Spleen (tissue), 11 donors: Measurements from ENCODE around the gene TMEM14B. TPM values are rescaled to one million over a fixed set of nuclear protein-coding genes. Genes with fewer than 3 reads are reported as not detected.

Experiments
- DNase-seq: peaks from one replicate; pipeline ENCODE4 v3.0.0-alpha.2; 2020
- H3K27ac ChIP-seq, 8 donors: fragments of 200-600 bp; sonication (generic) in 7 of 8; 1 replicate in 4 of 8; 2 replicates in 4 of 8; pipeline versions ENCODE4 v1.5.0 to v1.8.0; 2016 to 2021; ENCODE audit warnings: inconsistent platforms in 4 of 8, mild to moderate bottlenecking in 4 of 8, moderate library complexity in 1 of 8
- H3K27me3 ChIP-seq, 7 donors: fragments of 200-600 bp; sonication (generic) in 6 of 7; replicated peaks in 1 of 7; 1 replicate in 4 of 7; 2 replicates in 3 of 7; pipeline versions ENCODE4 v1.5.0 to v1.8.0; 2016 to 2021; ENCODE audit warnings: inconsistent platforms in 3 of 7, mild to moderate bottlenecking in 1 of 7
- H3K36me3 ChIP-seq, 6 donors: fragments of 200-600 bp; sonication (generic) in 5 of 6; 1 replicate in 4 of 6; 2 replicates in 2 of 6; pipeline versions ENCODE4 v1.5.0 to v1.8.0; 2016 to 2021; ENCODE audit warnings: inconsistent platforms in 2 of 6
- H3K4me1 ChIP-seq, 6 donors: fragments of 200-600 bp; sonication (generic) in 5 of 6; 1 replicate in 3 of 6; 2 replicates in 3 of 6; pipeline versions ENCODE4 v1.5.0 to v1.8.0; 2016 to 2021; ENCODE audit warnings: inconsistent platforms in 3 of 6
- H3K4me3 ChIP-seq, 8 donors: fragments of 200-600 bp; sonication (generic) in 7 of 8; 1 replicate in 4 of 8; 2 replicates in 4 of 8; pipeline versions ENCODE4 v1.5.0 to v1.8.0; 2016 to 2021; ENCODE audit warnings: inconsistent platforms in 4 of 8, mild to moderate bottlenecking in 4 of 8, moderate library complexity in 2 of 8
- H3K9me3 ChIP-seq, 8 donors: fragments of 200-600 bp; sonication (generic) in 7 of 8; 1 replicate in 4 of 8; 2 replicates in 4 of 8; pipeline versions ENCODE4 v1.5.0 to v1.8.0; 2016 to 2021; ENCODE audit warnings: inconsistent platforms in 4 of 8
- POLR2A ChIP-seq, 3 donors: fragments of 450-650 bp; IDR thresholded peaks; one replicate each; pipeline ENCODE4 v1.5.1; 2017; ENCODE audit warnings: antibody characterized with exemption in 3 of 3, mild to moderate bottlenecking in 1 of 3
- POLR2AphosphoS5 ChIP-seq, 3 donors: sonication (generic); formaldehyde crosslinking; IDR thresholded peaks; one replicate each; pipeline ENCODE4 v1.5.1; 2017; ENCODE audit warnings: antibody characterized with exemption in 3 of 3
- WGBS, 5 donors: extraction: QIAGEN DNeasy Blood & Tissue Kit in 3 of 5; methylation state at CpG; one replicate each; pipeline versions ENCODE4 v1.1.5 to v1.1.7; 2013 to 2018; 5-methylcytosine and 5-hydroxymethylcytosine counted together
- intact Hi-C: fragments of 100-400 bp; cut with DNase I; formaldehyde crosslinking; loops from one replicate; pipeline ENCODE4 v1.15.0; 2023; ENCODE audit warnings: low total_unique reads
- polyA plus RNA-seq, 3 donors: library from polyadenylated mRNA; stranded (reverse); fragments of 200-250 nt; gene quantifications; one replicate each; pipeline ENCODE4 v1.2.1, GENCODE V29; 2013
- total RNA-seq, 7 donors: library from RNA; depleted of rRNA in 3 of 7; stranded (reverse); fragments of >200 nt in 3 of 7; fragmentation: NEBNext Ultra II Directional in 4 of 7; extraction: Animal tissue kit (Norgen Biotek cat#: 25700) in 4 of 7; gene quantifications; one replicate each; pipeline versions ENCODE4 v1.1.0 to v1.2.1, GENCODE V29; 2016 to 2021
- TF ChIP-seq, protein P1 (sequence below), 11 experiments: fragments of 200-600 bp in 7 of 11; fragments of 450-650 bp in 4 of 11; sonication (generic) in 4 of 11; IDR thresholded peaks in 8 of 11; conservative IDR thresholded peaks in 3 of 11; 1 replicate in 7 of 11; 2 replicates in 4 of 11; pipeline versions ENCODE4 v1.4.0 to v1.8.0; 2016 to 2021; ENCODE audit warnings: antibody characterized with exemption in 11 of 11, inconsistent platforms in 4 of 11, mild to moderate bottlenecking in 1 of 11
- donor health status: healthy with polysubstance abuse.
- donor health status: DM: no; HTN: no; CAD: no; lungs with moderate emphysema.
- donor health status: DM: no; HTN: no; CAD: no.
- donor health status: Bipolar disorder and iron deficiency.
- donor health status: healthy.
- donor health status: DM: no; HTN: no; CAD: no.
- donor health status: DM: yes; HTN: yes; CAD: no.

Gene TMEM14B
- total and polyA plus RNA-seq, 10 donors = 49.7 to 83.5 (median 59.5) TPM

DNA sequence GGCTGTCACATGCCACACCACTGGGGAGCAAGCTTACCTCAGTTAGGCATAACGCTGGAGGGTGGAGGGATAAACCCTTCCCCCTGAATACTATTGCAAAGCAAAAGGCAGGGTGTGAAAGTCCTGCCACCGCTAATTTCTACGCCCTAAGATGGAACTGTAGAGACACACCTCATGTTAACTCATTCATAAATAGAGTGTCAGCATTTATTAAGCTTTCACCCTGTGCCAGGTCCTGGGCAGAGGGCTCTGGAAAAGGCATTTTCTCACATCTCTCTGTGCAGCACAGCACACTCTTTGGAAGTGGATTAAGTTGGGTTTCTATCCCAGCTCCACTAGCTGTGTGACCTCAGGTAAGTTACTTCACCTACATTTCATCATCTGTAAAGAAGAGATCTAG is 21.8 kb downstream of the TMEM14B start:
- H3K4me1 ChIP-seq = no peaks in the 10 kb centered on the region
- intact Hi-C loops = no loop called here
- H3K27ac ChIP-seq = no peak overlapping the region
- no peaks in the 10 kb centered on the region for H3K9me3 ChIP-seq
- no peak for DNase-seq
- no peak overlapping the region for H3K4me3 ChIP-seq
- WGBS, 5 donors = 86 to 95% (median 93%) methylated on average over 3 of the region's 3 CpGs
- peaks cover 0 to 49% (median 18%) of the 10 kb centered on the region in 6 donors for H3K36me3 ChIP-seq
- TF ChIP-seq, protein P1, sequence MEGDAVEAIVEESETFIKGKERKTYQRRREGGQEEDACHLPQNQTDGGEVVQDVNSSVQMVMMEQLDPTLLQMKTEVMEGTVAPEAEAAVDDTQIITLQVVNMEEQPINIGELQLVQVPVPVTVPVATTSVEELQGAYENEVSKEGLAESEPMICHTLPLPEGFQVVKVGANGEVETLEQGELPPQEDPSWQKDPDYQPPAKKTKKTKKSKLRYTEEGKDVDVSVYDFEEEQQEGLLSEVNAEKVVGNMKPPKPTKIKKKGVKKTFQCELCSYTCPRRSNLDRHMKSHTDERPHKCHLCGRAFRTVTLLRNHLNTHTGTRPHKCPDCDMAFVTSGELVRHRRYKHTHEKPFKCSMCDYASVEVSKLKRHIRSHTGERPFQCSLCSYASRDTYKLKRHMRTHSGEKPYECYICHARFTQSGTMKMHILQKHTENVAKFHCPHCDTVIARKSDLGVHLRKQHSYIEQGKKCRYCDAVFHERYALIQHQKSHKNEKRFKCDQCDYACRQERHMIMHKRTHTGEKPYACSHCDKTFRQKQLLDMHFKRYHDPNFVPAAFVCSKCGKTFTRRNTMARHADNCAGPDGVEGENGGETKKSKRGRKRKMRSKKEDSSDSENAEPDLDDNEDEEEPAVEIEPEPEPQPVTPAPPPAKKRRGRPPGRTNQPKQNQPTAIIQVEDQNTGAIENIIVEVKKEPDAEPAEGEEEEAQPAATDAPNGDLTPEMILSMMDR (IDR thresholded peaks at IDR 0.05 in 8 of 11, conservative IDR thresholded peaks at IDR 0.05 in 3 of 11) = no peak
- TF ChIP-seq POLR2A (IDR thresholded peaks at IDR 0.05) (no peak), POLR2AphosphoS5 (IDR thresholded peaks at IDR 0.05) (no peak)
- no peaks in the 10 kb centered on the region for H3K27me3 ChIP-seq

DNA sequence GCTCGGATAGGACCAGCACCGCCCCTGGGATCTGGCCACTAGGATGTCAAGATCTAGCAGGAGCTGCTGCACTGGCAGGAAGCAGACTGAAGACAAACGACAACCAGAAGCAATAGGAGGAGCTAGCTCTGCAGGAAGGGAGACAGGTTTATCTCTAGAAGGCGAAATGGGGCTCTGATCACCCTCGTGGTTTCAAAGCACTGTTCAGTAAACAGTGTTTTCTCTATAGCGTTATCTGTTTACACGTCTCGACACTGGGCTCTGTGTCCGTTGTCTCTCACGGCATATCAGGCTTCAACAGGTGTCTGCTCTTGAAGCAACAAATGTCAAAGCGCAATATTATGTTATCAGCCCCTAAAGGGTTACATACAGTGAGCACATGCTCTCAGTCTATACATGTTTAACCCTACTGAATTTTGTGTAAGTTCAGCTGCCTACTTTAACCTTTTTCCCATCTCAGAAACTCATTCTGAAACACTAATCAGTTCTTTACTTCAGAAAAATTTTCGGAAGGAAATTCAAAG is 23.8 kb downstream of the TMEM14B start:
- Histone ChIP-seq H3K27me3 (no peaks in the 10 kb centered on the region), H3K36me3 (peaks cover 0 to 63% (median 22%) of the 10 kb centered on the region in 6 donors), H3K9me3 (no peaks in the 10 kb centered on the region), H3K27ac (no peak overlapping the region), H3K4me3 (no peak overlapping the region), H3K4me1 (no peaks in the 10 kb centered on the region)
- TF ChIP-seq, protein P1 (IDR thresholded peaks at IDR 0.05 in 8 of 11, conservative IDR thresholded peaks at IDR 0.05 in 3 of 11) = no peak
- TF ChIP-seq POLR2AphosphoS5 (IDR thresholded peaks at IDR 0.05) = no peak
- TF ChIP-seq POLR2A (IDR thresholded peaks at IDR 0.05) = no peak
- no peak for DNase-seq
- intact Hi-C loops = no loop called here
- WGBS, 5 donors = 74 to 84% (median 81%) methylated on average over 12 of the region's 12 CpGs

DNA sequence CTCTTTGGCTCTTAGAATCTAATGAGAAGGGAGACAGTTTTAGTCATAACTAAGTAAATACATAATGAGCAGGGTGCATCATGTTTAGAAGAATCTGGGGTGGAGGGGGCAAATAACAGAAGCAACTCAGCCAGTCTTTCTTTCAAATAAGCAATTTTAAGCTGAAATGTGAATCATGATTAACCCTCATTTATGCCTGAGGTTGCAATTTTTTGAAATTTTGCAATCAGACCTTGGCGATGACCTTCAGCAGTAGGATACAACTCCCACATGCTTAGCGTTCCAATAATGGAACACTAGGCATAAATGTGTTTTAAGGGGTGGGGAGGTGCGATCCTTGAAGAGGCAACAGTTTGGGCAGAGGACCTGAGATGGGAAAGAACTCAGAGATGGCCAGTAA is 30.6 kb downstream of the TMEM14B start:
- H3K36me3 ChIP-seq = peaks cover 0 to 64% (median 6%) of the 10 kb centered on the region in 6 donors
- DNase-seq = no peak
- 96 to 98% (median 97%) methylated on average over 3 of the region's 3 CpGs for WGBS, 5 donors
- TF ChIP-seq POLR2AphosphoS5 (IDR thresholded peaks at IDR 0.05) = no peak
- no peak for TF ChIP-seq POLR2A (IDR thresholded peaks at IDR 0.05)
- TF ChIP-seq, protein P1 (IDR thresholded peaks at IDR 0.05 in 8 of 11, conservative IDR thresholded peaks at IDR 0.05 in 3 of 11) = no peak
- H3K4me1 ChIP-seq = no peaks in the 10 kb centered on the region
- no peak overlapping the region for H3K4me3 ChIP-seq
- H3K27ac ChIP-seq = no peak overlapping the region
- no peaks in the 10 kb centered on the region for H3K9me3 ChIP-seq
- H3K27me3 ChIP-seq = no peaks in the 10 kb centered on the region
- intact Hi-C loops = no loop called here

DNA sequence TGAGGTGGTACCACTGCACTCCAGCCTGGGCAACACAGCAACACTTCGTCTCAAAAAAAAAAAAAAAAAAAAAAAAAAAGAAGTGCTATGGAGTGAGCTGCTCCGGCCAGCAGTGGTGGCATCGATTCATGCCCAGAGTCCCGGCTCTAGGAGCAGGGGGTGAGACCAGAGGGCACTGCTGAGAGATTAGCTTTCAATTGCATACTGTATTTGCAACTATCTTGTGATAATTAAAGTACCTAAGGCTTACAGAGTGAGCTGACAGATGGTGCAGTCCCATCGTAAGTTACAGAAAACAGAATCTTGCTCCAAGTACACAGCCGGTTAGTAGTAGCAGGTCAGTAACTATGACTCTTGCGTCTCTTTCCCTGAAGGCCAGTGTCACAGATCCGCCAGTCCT is 31.5 kb downstream of the TMEM14B start:
- TF ChIP-seq, protein P1 (IDR thresholded peaks at IDR 0.05 in 8 of 11, conservative IDR thresholded peaks at IDR 0.05 in 3 of 11) = no peak
- TF ChIP-seq POLR2AphosphoS5 (IDR thresholded peaks at IDR 0.05) (no peak), POLR2A (IDR thresholded peaks at IDR 0.05) (no peak)
- H3K9me3 ChIP-seq = no peaks in the 10 kb centered on the region
- no peak overlapping the region for H3K4me3 ChIP-seq
- no peaks in the 10 kb centered on the region for H3K4me1 ChIP-seq
- intact Hi-C loops = no loop called here
- H3K36me3 ChIP-seq = peaks cover 0 to 68% (median 6%) of the 10 kb centered on the region in 6 donors
- 95 to 97% (median 95%) methylated on average over 8 of the region's 8 CpGs for WGBS, 5 donors
- no peak overlapping the region for H3K27ac ChIP-seq
- no peak for DNase-seq
- H3K27me3 ChIP-seq = no peaks in the 10 kb centered on the region
